Panc1 (cell line): ENCODE data around the gene AVEN.

ENCODE experiments used
- POLR2AphosphoS5 ChIP-seq: IDR thresholded peaks from 2 replicates; pipeline ENCODE4 v1.6.1; 2012; ENCODE audit warnings: mild to moderate bottlenecking, low read depth, low read length, moderate library complexity
- SIN3A ChIP-seq: IDR thresholded peaks from 2 replicates; pipeline ENCODE4 v1.6.1; 2012; ENCODE audit warnings: low read depth, mild to moderate bottlenecking, low read length, moderate library complexity, borderline replicate concordance; ENCODE audit not compliant: insufficient read depth
- TF ChIP-seq, protein P1 (sequence below): fragments of 450-650 bp; IDR thresholded peaks from 2 replicates; pipeline ENCODE4 v1.5.1; 2017; ENCODE audit warnings: mild to moderate bottlenecking
- TF ChIP-seq, protein P2 (sequence below), 2 experiments: IDR thresholded peaks; 2 replicates each; pipeline ENCODE4 v1.6.1; 2011 to 2012; ENCODE audit warnings: low read depth in 2 of 2, control low read depth in 1 of 2, low read length in 1 of 2, mild to moderate bottlenecking in 1 of 2, moderate library complexity in 1 of 2; ENCODE audit not compliant: insufficient read depth in 1 of 2

DNA sequence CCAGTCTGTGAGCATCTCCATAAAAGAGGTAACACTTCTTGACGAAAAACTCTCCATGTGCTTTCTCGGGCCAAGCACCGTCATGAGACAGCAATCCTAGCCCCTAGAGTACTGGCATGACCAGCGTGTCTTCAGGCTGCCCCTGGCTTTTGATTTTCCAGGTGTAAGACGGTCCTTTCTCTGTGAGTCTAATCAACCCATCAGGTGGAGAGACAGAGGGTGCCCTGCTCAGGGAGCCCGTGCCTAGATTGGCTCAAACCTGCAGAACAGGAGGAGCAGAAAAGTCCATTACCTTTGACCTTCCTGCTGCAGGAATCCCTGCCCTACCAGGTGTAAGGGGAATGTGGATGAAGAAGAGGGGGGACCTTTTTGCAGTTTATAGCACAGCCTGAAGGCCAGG lies 180.2 kb downstream of the AVEN start:
- TF ChIP-seq, protein P1, sequence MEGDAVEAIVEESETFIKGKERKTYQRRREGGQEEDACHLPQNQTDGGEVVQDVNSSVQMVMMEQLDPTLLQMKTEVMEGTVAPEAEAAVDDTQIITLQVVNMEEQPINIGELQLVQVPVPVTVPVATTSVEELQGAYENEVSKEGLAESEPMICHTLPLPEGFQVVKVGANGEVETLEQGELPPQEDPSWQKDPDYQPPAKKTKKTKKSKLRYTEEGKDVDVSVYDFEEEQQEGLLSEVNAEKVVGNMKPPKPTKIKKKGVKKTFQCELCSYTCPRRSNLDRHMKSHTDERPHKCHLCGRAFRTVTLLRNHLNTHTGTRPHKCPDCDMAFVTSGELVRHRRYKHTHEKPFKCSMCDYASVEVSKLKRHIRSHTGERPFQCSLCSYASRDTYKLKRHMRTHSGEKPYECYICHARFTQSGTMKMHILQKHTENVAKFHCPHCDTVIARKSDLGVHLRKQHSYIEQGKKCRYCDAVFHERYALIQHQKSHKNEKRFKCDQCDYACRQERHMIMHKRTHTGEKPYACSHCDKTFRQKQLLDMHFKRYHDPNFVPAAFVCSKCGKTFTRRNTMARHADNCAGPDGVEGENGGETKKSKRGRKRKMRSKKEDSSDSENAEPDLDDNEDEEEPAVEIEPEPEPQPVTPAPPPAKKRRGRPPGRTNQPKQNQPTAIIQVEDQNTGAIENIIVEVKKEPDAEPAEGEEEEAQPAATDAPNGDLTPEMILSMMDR = no peak
- TF ChIP-seq POLR2AphosphoS5 (no peak), SIN3A (no peak)
- TF ChIP-seq, protein P2, sequence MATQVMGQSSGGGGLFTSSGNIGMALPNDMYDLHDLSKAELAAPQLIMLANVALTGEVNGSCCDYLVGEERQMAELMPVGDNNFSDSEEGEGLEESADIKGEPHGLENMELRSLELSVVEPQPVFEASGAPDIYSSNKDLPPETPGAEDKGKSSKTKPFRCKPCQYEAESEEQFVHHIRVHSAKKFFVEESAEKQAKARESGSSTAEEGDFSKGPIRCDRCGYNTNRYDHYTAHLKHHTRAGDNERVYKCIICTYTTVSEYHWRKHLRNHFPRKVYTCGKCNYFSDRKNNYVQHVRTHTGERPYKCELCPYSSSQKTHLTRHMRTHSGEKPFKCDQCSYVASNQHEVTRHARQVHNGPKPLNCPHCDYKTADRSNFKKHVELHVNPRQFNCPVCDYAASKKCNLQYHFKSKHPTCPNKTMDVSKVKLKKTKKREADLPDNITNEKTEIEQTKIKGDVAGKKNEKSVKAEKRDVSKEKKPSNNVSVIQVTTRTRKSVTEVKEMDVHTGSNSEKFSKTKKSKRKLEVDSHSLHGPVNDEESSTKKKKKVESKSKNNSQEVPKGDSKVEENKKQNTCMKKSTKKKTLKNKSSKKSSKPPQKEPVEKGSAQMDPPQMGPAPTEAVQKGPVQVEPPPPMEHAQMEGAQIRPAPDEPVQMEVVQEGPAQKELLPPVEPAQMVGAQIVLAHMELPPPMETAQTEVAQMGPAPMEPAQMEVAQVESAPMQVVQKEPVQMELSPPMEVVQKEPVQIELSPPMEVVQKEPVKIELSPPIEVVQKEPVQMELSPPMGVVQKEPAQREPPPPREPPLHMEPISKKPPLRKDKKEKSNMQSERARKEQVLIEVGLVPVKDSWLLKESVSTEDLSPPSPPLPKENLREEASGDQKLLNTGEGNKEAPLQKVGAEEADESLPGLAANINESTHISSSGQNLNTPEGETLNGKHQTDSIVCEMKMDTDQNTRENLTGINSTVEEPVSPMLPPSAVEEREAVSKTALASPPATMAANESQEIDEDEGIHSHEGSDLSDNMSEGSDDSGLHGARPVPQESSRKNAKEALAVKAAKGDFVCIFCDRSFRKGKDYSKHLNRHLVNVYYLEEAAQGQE (IDR thresholded peaks at IDR 0.05; ENCODE audit: insufficient read depth in 1 of 2, low read depth in 2 of 2, low read length in 1 of 2) = no peak
